Measurements from ENCODE around the gene SERGEF.

GRCh38 chr11:17894929-17895658, 117.8 kb downstream of the SERGEF start:
- TF ChIP-seq POLR2A (IDR thresholded peaks at IDR 0.05) (no peak), CTCF (IDR thresholded peaks at IDR 0.05 in 4 of 5, conservative IDR thresholded peaks at IDR 0.05 in 1 of 5) (no peak)
